HG03342 (cell line): ENCODE results near the gene MRRF.

Experiments used
- ATAC-seq: cut with Tn5 transposase; IDR thresholded peaks from one replicate; pipeline ENCODE4 v1.9.1; 2021; ENCODE audit warnings: mild to moderate bottlenecking, moderate library complexity; ENCODE audit not compliant: unreplicated experiment

MRRF gene, protein sequence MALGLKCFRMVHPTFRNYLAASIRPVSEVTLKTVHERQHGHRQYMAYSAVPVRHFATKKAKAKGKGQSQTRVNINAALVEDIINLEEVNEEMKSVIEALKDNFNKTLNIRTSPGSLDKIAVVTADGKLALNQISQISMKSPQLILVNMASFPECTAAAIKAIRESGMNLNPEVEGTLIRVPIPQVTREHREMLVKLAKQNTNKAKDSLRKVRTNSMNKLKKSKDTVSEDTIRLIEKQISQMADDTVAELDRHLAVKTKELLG

GRCh38 chr9:122264360-122265148, at the start of gene MRRF, which contains the start of gene RBM18:
TSS of gene MRRF (plus strand) at chr9:122264882. CDS start at chr9:122270892, 6,010 bp downstream.
TSS of gene RBM18 (minus strand) at chr9:122264840. CDS start at chr9:122261492, 3,348 bp downstream.
- peak; percentile 84 for ATAC-seq

DNA sequence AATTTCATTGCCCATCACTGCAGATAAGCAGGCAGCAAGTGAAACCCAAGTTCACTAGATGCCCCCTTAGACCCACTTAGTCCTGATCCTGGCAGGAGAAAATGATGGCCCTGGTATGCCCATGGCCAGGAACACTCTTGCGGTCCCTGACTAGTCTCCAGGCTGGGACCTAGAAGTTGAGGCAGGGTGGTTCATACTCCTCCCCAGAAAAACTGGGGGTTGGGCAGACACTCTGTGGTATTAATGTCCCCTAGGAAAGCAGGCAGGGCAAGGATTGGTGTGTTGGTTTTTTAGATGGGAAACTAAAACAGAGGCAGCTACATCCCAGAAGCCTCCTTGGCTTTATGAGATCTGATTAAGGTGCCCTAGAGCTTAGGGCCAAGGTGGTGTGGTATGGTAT, 49.0 kb upstream of the MRRF start:
- ATAC-seq = no peak

GRCh38 chr9:122216138-122216797, 48.4 kb upstream of the MRRF start:
- ATAC-seq = no peak

DNA sequence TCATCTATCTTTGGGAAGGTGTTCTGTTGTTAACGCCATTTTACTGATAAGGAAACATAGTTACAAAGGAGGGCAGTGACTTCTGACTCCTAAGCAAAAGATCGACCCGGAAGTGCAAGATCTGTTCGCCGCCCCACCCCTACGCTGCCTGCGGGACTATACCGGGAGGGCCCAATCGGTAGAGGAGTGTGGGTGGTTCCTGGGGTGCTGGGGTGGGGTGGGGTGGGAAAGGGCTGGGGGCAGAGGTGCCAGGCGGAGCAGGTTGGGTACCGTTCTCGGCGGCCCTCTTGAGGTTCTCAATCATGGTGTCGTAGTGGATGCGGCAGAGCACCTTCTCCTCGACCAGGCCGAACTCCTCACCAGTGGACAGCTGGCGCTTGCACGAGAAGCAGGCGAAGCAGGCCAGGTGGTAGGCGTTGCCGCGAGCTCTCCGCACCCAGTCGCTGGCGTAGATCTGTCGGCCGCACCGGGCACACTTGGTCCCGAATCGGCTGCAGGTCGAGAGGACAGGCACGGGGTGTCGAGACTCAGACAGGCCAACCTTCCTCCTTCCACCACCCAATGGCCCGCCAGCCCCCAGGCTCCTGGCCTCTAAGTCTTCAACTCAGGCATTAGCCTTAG, 47.8 kb upstream of the MRRF start:
- ATAC-seq = no peak

- ATAC-seq = no peak
These were observed 47.0 kb upstream of the MRRF start for GRCh38 chr9:122217640-122218039.

DNA sequence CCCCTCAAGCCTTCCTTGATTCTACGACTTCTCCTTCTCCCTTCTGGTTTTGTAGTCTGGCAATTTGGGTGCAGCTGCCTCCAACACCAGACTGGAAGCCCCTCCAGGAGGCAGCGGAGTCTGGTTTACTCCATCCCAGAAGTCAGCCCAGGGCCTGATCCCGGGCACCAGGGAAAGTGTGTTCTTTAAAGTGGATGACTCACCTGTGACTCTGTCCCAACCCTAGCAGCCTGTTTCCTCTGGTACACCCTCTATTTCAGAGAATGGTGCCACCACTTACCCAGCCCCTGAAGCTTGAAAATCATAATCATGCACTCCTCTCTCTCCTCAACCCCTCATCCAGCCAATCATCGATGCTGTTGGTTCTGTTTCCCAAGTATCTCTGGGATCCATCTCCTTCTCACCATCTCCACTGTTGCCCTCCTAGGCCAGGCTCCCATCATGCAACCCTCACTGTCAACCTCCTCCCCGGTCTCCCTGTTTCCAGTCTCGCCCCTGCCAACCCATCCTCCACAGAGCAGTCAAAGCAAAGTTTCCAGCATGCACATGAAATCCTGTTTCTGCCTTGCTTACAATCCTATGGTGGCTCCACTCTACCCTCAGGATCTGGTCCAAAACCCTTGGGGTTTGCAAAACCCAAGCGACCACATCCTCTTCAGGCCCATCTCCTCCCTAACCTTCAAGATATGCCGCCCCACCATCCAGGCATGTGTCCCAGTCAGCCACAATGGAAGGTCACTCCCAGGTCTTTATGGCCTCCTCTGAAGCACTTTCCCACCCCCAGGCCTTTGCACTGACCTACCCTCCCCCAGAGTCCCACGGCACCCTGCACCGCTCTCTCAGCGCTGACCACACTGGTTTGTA, 46.4 kb upstream of the MRRF start:
- no peak for ATAC-seq

- ATAC-seq = no peak
These were observed 45.5 kb upstream of the MRRF start for GRCh38 chr9:122218935-122219855.

GRCh38 chr9:122219856-122220672, 44.6 kb upstream of the MRRF start:
- ATAC-seq = no peak

- ATAC-seq = no peak
These were observed 44.0 kb upstream of the MRRF start for GRCh38 chr9:122220673-122221182.

- no peak for ATAC-seq
These were observed 43.4 kb upstream of the MRRF start for GRCh38 chr9:122221183-122221811.

- ATAC-seq = no peak
These were observed 41.9 kb upstream of the MRRF start for GRCh38 chr9:122222791-122223190.

DNA sequence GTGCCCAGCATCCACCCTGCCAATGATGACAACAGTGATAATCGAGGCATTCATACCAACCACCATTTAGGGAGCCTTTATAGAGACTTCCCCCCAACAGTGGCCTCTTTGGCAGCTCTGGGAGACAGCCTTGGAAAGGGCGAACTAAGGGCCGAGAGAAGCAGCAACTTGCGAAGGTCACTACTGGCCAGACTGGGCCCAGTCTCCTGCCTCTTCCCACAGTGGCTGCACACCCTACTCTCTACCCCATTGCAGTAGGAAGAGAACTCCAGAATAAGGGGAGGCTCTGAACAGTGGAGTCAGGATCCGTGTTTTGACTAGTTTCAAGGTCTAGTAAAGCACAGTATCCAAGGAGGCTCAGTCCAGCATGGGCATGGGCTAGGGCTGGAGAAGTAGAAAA, 41.2 kb upstream of the MRRF start:
- ATAC-seq = no peak

- no peak for ATAC-seq
These were observed 39.2 kb upstream of the MRRF start for GRCh38 chr9:122225312-122226141.

DNA sequence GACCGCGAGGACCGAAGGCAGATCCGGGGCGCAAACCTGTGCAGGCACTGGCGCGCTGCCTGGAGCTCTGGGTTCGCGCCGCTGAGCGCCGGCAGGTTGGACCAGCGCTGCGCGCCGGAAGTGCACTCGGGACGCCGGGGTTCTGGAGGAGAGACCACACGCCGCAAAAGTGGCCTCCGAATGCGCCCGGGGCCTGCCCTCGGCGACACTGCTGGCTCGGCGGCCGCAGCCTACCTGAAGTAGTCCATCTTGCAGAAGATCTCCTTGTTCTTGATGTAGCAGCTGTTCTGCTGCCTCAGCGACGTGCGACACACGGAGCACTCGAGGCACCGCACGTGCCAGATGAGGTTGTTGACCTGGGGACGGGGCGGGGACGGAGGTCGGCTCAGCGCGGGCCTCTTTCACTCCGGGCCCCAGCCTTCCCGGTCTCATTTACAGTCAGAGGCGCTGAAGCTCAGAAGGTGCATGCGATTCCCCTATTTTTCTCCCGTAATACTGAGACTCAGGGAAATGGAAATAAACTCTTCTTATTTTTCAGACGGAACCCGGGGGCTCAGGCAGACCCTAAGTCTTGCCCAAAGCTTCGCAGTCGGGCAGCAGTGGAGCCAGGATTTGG, 38.4 kb upstream of the MRRF start:
- ATAC-seq = no peak

GRCh38 chr9:122226758-122227574, 37.7 kb upstream of the MRRF start:
- no peak for ATAC-seq

DNA sequence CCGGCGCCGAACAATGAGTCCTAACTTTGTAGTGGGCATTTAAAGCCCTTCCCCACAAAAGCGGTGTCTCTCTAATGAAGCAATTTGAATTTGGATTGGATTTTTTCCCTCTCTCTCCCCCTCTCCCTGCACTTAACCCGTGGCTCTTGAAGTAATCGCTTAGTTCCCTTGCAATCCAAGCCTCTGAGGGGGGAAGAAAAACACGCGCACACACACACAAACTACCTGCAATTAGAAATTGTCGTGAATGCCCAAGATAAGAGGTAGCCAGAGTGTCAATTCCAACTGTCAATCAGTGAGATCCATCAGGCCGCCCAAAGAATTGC, 37.1 kb upstream of the MRRF start:
- no peak for ATAC-seq
